ENCODE measurements around the gene TCF7L1. TPM values are rescaled to one million over a fixed set of nuclear protein-coding genes. Genes with fewer than 3 reads are reported as not detected.

TCF7L1 gene
- total and polyA plus RNA-seq, 2 of the 13 experiments (the other 11 are each of a cell fraction or from before 2014, with no cell fraction given) = 0.04 to 0.15 TPM

GRCh38 chr2:85327822-85328617, 194.8 kb downstream of the TCF7L1 start, which contains the start of gene TGOLN2 (continued):
- TF ChIP-seq LRRFIP1 (CRISPR knock-in tag; conservative IDR thresholded peaks at IDR 0.05) (no peak), ZNF333 (CRISPR knock-in tag; IDR thresholded peaks at IDR 0.05; ENCODE audit: borderline replicate concordance) (peak; percentile 65; the same call in 1 of the 2 replicates), HNRNPK (IDR thresholded peaks at IDR 0.05; ENCODE audit: low read depth, low read length, poor library complexity, severe bottlenecking) (peak; percentile 96), ZBTB26 (CRISPR knock-in tag; IDR thresholded peaks at IDR 0.05; ENCODE audit: borderline replicate concordance) (peak; percentile 94), ZFP36L2 (CRISPR knock-in tag; IDR thresholded peaks at IDR 0.05) (no peak), ATM (IDR thresholded peaks at IDR 0.05; ENCODE audit: borderline replicate concordance) (no peak), TFE3 (CRISPR knock-in tag; IDR thresholded peaks at IDR 0.05) (peak; percentile 87), BHLHE40 (IDR thresholded peaks at IDR 0.05; ENCODE audit: low read length) (no peak), ZNF784 (CRISPR knock-in tag; IDR thresholded peaks at IDR 0.05; ENCODE audit: borderline replicate concordance) (peak; percentile 90; the same call in 1 of the 2 replicates), FOXA3 (CRISPR knock-in tag; IDR thresholded peaks at IDR 0.05) (peak; percentile 73), TRIM22 (IDR thresholded peaks at IDR 0.05) (no peak), CHD2 (IDR thresholded peaks at IDR 0.05; ENCODE audit: low read depth, low read length) (peak; percentile 98), RERE (CRISPR knock-in tag; IDR thresholded peaks at IDR 0.05; ENCODE audit: low read depth) (no peak), SRY (CRISPR knock-in tag; IDR thresholded peaks at IDR 0.05) (no peak), RARG (CRISPR knock-in tag; IDR thresholded peaks at IDR 0.05; ENCODE audit: low read depth) (peak; percentile 77; the same call in 1 of the 2 replicates)

Measured in HepG2 (cell line).